ENCODE measurements around the gene MEAF6. TPM values are rescaled to one million over a fixed set of nuclear protein-coding genes. Genes with fewer than 3 reads are reported as not detected.

MEAF6 gene
- total RNA-seq, 6 donors from 2014 or later = 59.9 to 131 (median 75.1) TPM

GRCh38 chr1:37486680-37487618 lies 27.6 kb downstream of the MEAF6 start:
- DNase-seq (peak; percentile 86 to 92), ATAC-seq (ENCODE audit: low FRiP score in 2 of 2) (peak; percentile 85 to 93)
- 9 to 26% methylated on average over 9 to 10 of the region's 10 CpGs for WGBS, 2 donors
- Histone ChIP-seq H3K9me3 (no peaks in the 10 kb centered on the region), H3K27ac (peak overlapping the region; percentile 61 to 99 (median 89)), H3K4me3 (no peak overlapping the region), H3K27me3 (no peaks in the 10 kb centered on the region), H3K4me1 (peaks cover 41 to 47% (median 44%) of the 10 kb centered on the region in 4 donors), H3K36me3 (peaks cover 21 to 52% (median 39%) of the 10 kb centered on the region in 4 donors)
- TF ChIP-seq POLR2A (IDR thresholded peaks at IDR 0.05) = no peak
- peak; percentile 73 to 76 for TF ChIP-seq POLR2AphosphoS5 (IDR thresholded peaks at IDR 0.05)
- TF ChIP-seq EP300 (IDR thresholded peaks at IDR 0.05) = no peak
- TF ChIP-seq CTCF (IDR thresholded peaks at IDR 0.05) = peak; percentile 97 to 98 (median 98)

- peaks cover 45 to 52% (median 47%) of the 10 kb centered on the region in 4 donors for H3K4me1 ChIP-seq
- ATAC-seq (ENCODE audit: low FRiP score in 2 of 2) = peak in 1 of 2 donors; percentile 2
- no peak for DNase-seq
- H3K36me3 ChIP-seq = peaks cover 18 to 52% (median 44%) of the 10 kb centered on the region in 4 donors
- no peaks in the 10 kb centered on the region for H3K27me3 ChIP-seq
- no peak overlapping the region for H3K4me3 ChIP-seq
- no peak for TF ChIP-seq POLR2A (IDR thresholded peaks at IDR 0.05)
- WGBS, 2 donors = 43 to 66% methylated on average over 3 to 4 of the region's 6 CpGs
- H3K27ac ChIP-seq = peak overlapping the region; percentile 61 to 99 (median 89)
- no peaks in the 10 kb centered on the region for H3K9me3 ChIP-seq
Observed at GRCh38 chr1:37485902-37486679, 28.5 kb downstream of the MEAF6 start.

- 62 to 65% methylated on average over 6 to 7 of the region's 7 CpGs for WGBS, 2 donors
- TF ChIP-seq CTCF (IDR thresholded peaks at IDR 0.05) (no peak), POLR2AphosphoS5 (IDR thresholded peaks at IDR 0.05) (no peak), POLR2A (IDR thresholded peaks at IDR 0.05) (no peak), EP300 (IDR thresholded peaks at IDR 0.05) (no peak)
- DNase-seq = peak; percentile 46 to 60
Observed at GRCh38 chr1:37484325-37485051, 30.1 kb downstream of the MEAF6 start.

GRCh38 chr1:37483785-37484184 lies 30.8 kb downstream of the MEAF6 start:
- DNase-seq (peak in 1 of 2 donors; percentile 73), ATAC-seq (ENCODE audit: low FRiP score in 2 of 2) (no peak)
- TF ChIP-seq POLR2AphosphoS5 (IDR thresholded peaks at IDR 0.05) = no peak
- no peak for TF ChIP-seq EP300 (IDR thresholded peaks at IDR 0.05)
- no peak for TF ChIP-seq POLR2A (IDR thresholded peaks at IDR 0.05)
- no peak for TF ChIP-seq CTCF (IDR thresholded peaks at IDR 0.05)
- H3K27me3 ChIP-seq = no peaks in the 10 kb centered on the region
- 80 to 88% methylated on average over 13 to 15 of the region's 15 CpGs for WGBS, 2 donors
- no peaks in the 10 kb centered on the region for H3K9me3 ChIP-seq
- peaks cover 18 to 55% (median 46%) of the 10 kb centered on the region in 4 donors for H3K36me3 ChIP-seq
- peaks cover 64 to 75% (median 70%) of the 10 kb centered on the region in 4 donors for H3K4me1 ChIP-seq
- H3K27ac ChIP-seq = peak overlapping the region; percentile 33 to 99 (median 89)
- no peak overlapping the region for H3K4me3 ChIP-seq

More at GRCh38 chr1:37484325-37485051, 30.1 kb downstream of the MEAF6 start:
- Histone ChIP-seq H3K4me3 (no peak overlapping the region), H3K9me3 (no peaks in the 10 kb centered on the region), H3K4me1 (peaks cover 57 to 68% (median 63%) of the 10 kb centered on the region in 4 donors), H3K27ac (peak overlapping the region; percentile 61 to 99 (median 89)), H3K36me3 (peaks cover 18 to 52% (median 46%) of the 10 kb centered on the region in 4 donors), H3K27me3 (no peaks in the 10 kb centered on the region)
- ATAC-seq (ENCODE audit: low FRiP score in 2 of 2) = peak in 1 of 2 donors; percentile 8

Measured in upper lobe of left lung (tissue), 6 donors.